Endothelial cell of umbilical vein (primary cell): ENCODE data around the gene PRKG1.

Experiments used
- EZH2 ChIP-seq: IDR thresholded peaks from 2 replicates; pipeline ENCODE4 v1.6.1; 2012; ENCODE audit warnings: borderline replicate concordance, low read depth, mild to moderate bottlenecking, moderate library complexity, low read length, inconsistent platforms; ENCODE audit not compliant: severe bottlenecking
- TF ChIP-seq, protein P1 (sequence below), 2 donors: IDR thresholded peaks; 1 replicate in 1 of 2; 2 replicates in 1 of 2; pipeline ENCODE4 v1.5.1; 2011; ENCODE audit warnings: low read length in 2 of 2, mild to moderate bottlenecking in 2 of 2, moderate library complexity in 2 of 2, control low read depth in 1 of 2, inconsistent platforms in 1 of 2, low read depth in 1 of 2; ENCODE audit not compliant: insufficient read depth in 1 of 2; ENCODE audit errors: extremely low read depth in 1 of 2

DNA sequence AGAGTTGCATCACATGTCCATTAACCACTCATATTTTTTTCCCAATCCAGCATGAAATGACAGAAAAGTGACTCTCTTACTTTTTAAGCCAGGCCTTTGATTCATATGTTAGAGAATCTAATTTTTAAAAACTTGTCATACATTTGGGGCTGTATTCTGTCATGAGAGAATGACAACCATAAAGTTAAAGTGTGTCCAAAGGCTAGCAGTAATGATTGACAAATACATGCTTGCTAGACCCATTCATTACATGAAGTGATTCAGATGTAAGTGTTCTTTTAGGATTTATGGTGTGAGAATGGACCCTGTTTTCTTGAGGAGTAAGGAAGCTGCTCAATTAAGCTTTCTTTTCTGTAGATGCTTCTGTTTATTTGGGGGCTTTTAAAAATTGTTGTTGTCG, 549.7 kb downstream of the PRKG1 start:
- TF ChIP-seq, protein P1, sequence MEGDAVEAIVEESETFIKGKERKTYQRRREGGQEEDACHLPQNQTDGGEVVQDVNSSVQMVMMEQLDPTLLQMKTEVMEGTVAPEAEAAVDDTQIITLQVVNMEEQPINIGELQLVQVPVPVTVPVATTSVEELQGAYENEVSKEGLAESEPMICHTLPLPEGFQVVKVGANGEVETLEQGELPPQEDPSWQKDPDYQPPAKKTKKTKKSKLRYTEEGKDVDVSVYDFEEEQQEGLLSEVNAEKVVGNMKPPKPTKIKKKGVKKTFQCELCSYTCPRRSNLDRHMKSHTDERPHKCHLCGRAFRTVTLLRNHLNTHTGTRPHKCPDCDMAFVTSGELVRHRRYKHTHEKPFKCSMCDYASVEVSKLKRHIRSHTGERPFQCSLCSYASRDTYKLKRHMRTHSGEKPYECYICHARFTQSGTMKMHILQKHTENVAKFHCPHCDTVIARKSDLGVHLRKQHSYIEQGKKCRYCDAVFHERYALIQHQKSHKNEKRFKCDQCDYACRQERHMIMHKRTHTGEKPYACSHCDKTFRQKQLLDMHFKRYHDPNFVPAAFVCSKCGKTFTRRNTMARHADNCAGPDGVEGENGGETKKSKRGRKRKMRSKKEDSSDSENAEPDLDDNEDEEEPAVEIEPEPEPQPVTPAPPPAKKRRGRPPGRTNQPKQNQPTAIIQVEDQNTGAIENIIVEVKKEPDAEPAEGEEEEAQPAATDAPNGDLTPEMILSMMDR (IDR thresholded peaks at IDR 0.05; ENCODE audit: extremely low read depth in 1 of 2, insufficient read depth in 1 of 2, low read depth in 1 of 2, low read length in 2 of 2), result no peak
- no peak for TF ChIP-seq EZH2
